Liver (tissue), 3 donors: ENCODE data around the gene TRIM65.
"Not testable (repeated sequence)": the region's sequence is repeated elsewhere in the genome, so short reads cannot be mapped to it uniquely, and the experiment has no call there.

ENCODE experiments used
- RXRA ChIP-seq, 2 donors: IDR thresholded peaks; 2 replicates each; pipeline ENCODE4 v1.6.1; 2017 to 2018; ENCODE audit warnings: antibody characterized with exemption in 2 of 2, mild to moderate bottlenecking in 1 of 2
- SP1 ChIP-seq: IDR thresholded peaks from 2 replicates; pipeline ENCODE4 v1.6.1; 2018; ENCODE audit warnings: antibody characterized with exemption, mild to moderate bottlenecking
- YY1 ChIP-seq: IDR thresholded peaks from 2 replicates; pipeline ENCODE4 v1.6.1; 2016; ENCODE audit warnings: antibody characterized with exemption, mild to moderate bottlenecking
- TF ChIP-seq, protein P1 (sequence below): IDR thresholded peaks from 2 replicates; pipeline ENCODE4 v1.6.1; 2016; ENCODE audit warnings: antibody characterized with exemption
- TF ChIP-seq, protein P2 (sequence below): fragments of 150-350 bp; IDR thresholded peaks from 2 replicates; pipeline ENCODE4 v1.5.1; 2017; ENCODE audit warnings: improper control_type of control experiment, low read depth, low read length; ENCODE audit not compliant: missing input control
- TF ChIP-seq, protein P3 (sequence below): IDR thresholded peaks from 2 replicates; pipeline ENCODE4 v1.6.1; 2016; ENCODE audit warnings: antibody characterized with exemption
- donor health status: healthy.
- donor health status: healthy.

DNA sequence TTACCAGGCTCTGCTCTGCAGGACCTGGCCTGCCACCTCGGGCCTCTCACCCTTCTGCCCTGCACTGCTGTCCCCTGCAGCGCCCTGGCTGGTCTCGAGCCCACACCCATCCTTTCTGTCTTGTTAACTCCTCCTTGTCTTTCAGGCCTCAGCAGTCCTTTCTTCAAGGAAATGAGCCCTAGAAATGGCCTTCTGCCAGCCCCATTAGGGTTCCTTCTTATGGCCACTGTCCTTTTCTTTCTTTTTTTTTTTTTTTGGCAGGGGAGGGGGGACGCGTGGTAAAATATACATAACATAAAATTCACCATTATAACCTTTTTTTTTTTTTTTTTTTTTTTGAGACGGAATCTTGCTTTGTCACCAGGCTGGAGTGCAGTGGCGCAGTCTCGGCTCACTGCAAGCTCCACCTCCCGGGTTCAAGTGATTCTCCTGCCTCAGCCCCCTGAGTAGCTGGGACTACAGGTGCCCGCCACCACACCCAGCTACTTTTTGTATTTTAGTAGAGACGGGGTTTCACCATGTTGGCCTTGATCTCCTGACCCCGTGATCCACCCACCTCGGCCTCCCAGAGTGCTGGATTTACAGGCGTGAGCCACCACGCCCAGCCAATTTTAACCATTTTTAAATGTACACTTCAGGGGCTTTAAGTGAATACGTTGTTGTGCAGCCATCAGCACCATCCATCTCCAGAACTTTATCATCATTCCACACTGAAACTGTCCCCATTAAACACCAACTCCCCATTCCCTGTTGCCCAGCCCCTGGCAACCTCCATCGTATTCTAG is 31.2 kb downstream of the TRIM65 start:
- TF ChIP-seq, protein P1, sequence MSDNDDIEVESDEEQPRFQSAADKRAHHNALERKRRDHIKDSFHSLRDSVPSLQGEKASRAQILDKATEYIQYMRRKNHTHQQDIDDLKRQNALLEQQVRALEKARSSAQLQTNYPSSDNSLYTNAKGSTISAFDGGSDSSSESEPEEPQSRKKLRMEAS: not testable (repeated sequence)
- TF ChIP-seq YY1; SP1; RXRA (IDR thresholded peaks at IDR 0.05): not testable (repeated sequence)
- TF ChIP-seq, protein P2, sequence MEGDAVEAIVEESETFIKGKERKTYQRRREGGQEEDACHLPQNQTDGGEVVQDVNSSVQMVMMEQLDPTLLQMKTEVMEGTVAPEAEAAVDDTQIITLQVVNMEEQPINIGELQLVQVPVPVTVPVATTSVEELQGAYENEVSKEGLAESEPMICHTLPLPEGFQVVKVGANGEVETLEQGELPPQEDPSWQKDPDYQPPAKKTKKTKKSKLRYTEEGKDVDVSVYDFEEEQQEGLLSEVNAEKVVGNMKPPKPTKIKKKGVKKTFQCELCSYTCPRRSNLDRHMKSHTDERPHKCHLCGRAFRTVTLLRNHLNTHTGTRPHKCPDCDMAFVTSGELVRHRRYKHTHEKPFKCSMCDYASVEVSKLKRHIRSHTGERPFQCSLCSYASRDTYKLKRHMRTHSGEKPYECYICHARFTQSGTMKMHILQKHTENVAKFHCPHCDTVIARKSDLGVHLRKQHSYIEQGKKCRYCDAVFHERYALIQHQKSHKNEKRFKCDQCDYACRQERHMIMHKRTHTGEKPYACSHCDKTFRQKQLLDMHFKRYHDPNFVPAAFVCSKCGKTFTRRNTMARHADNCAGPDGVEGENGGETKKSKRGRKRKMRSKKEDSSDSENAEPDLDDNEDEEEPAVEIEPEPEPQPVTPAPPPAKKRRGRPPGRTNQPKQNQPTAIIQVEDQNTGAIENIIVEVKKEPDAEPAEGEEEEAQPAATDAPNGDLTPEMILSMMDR: not testable (repeated sequence)
- TF ChIP-seq, protein P3, sequence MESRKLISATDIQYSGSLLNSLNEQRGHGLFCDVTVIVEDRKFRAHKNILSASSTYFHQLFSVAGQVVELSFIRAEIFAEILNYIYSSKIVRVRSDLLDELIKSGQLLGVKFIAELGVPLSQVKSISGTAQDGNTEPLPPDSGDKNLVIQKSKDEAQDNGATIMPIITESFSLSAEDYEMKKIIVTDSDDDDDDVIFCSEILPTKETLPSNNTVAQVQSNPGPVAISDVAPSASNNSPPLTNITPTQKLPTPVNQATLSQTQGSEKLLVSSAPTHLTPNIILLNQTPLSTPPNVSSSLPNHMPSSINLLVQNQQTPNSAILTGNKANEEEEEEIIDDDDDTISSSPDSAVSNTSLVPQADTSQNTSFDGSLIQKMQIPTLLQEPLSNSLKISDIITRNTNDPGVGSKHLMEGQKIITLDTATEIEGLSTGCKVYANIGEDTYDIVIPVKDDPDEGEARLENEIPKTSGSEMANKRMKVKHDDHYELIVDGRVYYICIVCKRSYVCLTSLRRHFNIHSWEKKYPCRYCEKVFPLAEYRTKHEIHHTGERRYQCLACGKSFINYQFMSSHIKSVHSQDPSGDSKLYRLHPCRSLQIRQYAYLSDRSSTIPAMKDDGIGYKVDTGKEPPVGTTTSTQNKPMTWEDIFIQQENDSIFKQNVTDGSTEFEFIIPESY: not testable (repeated sequence)
